T-cell (primary cell): Measurements from ENCODE around the gene MICAL3. TPM values are rescaled to one million over a fixed set of nuclear protein-coding genes. Genes with fewer than 3 reads are reported as not detected.

ENCODE experiments used
- ATAC-seq, 4 experiments: fragments of 200-7000 bp in 3 of 4; fragments of 150-1000 bp in 1 of 4; cut with Tn5 transposase; replicated peaks in 1 of 4; 1 replicate in 3 of 4; 2 replicates in 1 of 4; pipeline ENCODE4 v1.10.0; 2021; ENCODE audit warnings: moderate library complexity in 3 of 4, mild to moderate bottlenecking in 2 of 4, moderate number of reproducible peaks in 1 of 4
- CTCF ChIA-PET, 2 donors: fragments of 300-600 bp; sonication (Branson Sonifier 250); formaldehyde crosslinking; loops; one replicate each; lab custom pipeline; 2022; ENCODE audit warnings: antibody characterized with exemption in 2 of 2; lab: Charles Lee
- POLR2A ChIA-PET, 2 donors: fragments of 300-600 bp; sonication (Branson Sonifier 250); formaldehyde crosslinking; loops; one replicate each; lab custom pipeline; 2022; ENCODE audit warnings: antibody characterized with exemption in 2 of 2; lab: Charles Lee
- DNase-seq, 35 experiments: peaks; one replicate each; pipeline versions ENCODE4 v3.0.0 to v3.0.0-alpha.2; 2013 to 2023
- H3K27ac ChIP-seq: one replicate; pipeline ENCODE4 v1.5.1; 2013; ENCODE audit warnings: low read length
- H3K27me3 ChIP-seq, 2 experiments: replicated peaks in 1 of 2; 1 replicate in 1 of 2; 2 replicates in 1 of 2; pipeline versions ENCODE4 v1.6.1 to v1.7.0; 2013; ENCODE audit warnings: low read length in 1 of 2, mixed read lengths in 1 of 2; ENCODE audit not compliant: control insufficient read depth in 2 of 2, insufficient read depth in 2 of 2; ENCODE audit errors: extremely low read depth in 1 of 2
- H3K36me3 ChIP-seq, 2 donors: 1 replicate in 1 of 2; 2 replicates in 1 of 2; pipeline versions ENCODE4 v1.6.1 to v1.7.0; 2013; ENCODE audit warnings: low read length in 1 of 2; ENCODE audit not compliant: control insufficient read depth in 2 of 2, insufficient read depth in 1 of 2; ENCODE audit errors: extremely low read depth in 1 of 2
- H3K4me1 ChIP-seq, 2 experiments: 1 replicate in 1 of 2; 2 replicates in 1 of 2; pipeline versions ENCODE4 v1.6.1 to v1.7.0; 2013; ENCODE audit warnings: low read length in 2 of 2, mixed read lengths in 1 of 2; ENCODE audit not compliant: insufficient read depth in 2 of 2, control insufficient read depth in 1 of 2; ENCODE audit errors: extremely low read depth in 1 of 2
- H3K4me3 ChIP-seq, 2 donors: 1 replicate in 1 of 2; 2 replicates in 1 of 2; pipeline versions ENCODE4 v1.5.1 to v1.7.0; 2013; ENCODE audit warnings: mild to moderate bottlenecking in 2 of 2, low read length in 1 of 2, moderate library complexity in 1 of 2; ENCODE audit not compliant: control insufficient read depth in 1 of 2; ENCODE audit errors: extremely low read depth in 1 of 2
- H3K9me3 ChIP-seq: 2 replicates; pipeline ENCODE4 v1.7.0; 2013
- H3K27ac Mint-ChIP-seq, 2 donors: one replicate each; pipeline ENCODE4 v1.8.0; 2020 to 2021; ENCODE audit warnings: mild to moderate bottlenecking in 2 of 2, mixed read lengths in 2 of 2
- H3K27me3 Mint-ChIP-seq, 2 donors: one replicate each; pipeline ENCODE4 v1.8.0; 2021 to 2022; ENCODE audit warnings: mixed read lengths in 2 of 2
- H3K36me3 Mint-ChIP-seq: one replicate; pipeline ENCODE4 v1.8.0; 2021; ENCODE audit warnings: mixed read lengths
- H3K4me1 Mint-ChIP-seq, 3 donors: one replicate each; pipeline ENCODE4 v1.8.0; 2020 to 2022; ENCODE audit warnings: mixed read lengths in 3 of 3, mild to moderate bottlenecking in 1 of 3
- H3K4me3 Mint-ChIP-seq, 3 donors: one replicate each; pipeline ENCODE4 v1.8.0; 2020 to 2022; ENCODE audit warnings: mild to moderate bottlenecking in 3 of 3, mixed read lengths in 3 of 3, moderate library complexity in 3 of 3
- H3K9me3 Mint-ChIP-seq, 3 donors: one replicate each; pipeline ENCODE4 v1.8.0; 2020 to 2022; ENCODE audit warnings: mixed read lengths in 3 of 3
- WGBS: methylation state at CpG from one replicate; pipeline ENCODE4 v1.1.5; 2013; ENCODE audit warnings: missing lambda C conversion rate; ENCODE audit not compliant: insufficient coverage; 5-methylcytosine and 5-hydroxymethylcytosine counted together
- total RNA-seq, 35 experiments: library from RNA in 6 of 35; stranded (reverse) in 6 of 35; fragments of 120-200 nt in 1 of 35; gene quantifications; one replicate each; pipeline versions ENCODE4 v1.2.1 to v1.2.4 and lab custom pipeline; 2013 to 2026

MICAL3 gene
- total RNA-seq, 5 donors from 2014 or later (not counting 1 experiment from before 2014, with no cell fraction given): 19.1 to 37.5 (median 22.3) TPM

DNA sequence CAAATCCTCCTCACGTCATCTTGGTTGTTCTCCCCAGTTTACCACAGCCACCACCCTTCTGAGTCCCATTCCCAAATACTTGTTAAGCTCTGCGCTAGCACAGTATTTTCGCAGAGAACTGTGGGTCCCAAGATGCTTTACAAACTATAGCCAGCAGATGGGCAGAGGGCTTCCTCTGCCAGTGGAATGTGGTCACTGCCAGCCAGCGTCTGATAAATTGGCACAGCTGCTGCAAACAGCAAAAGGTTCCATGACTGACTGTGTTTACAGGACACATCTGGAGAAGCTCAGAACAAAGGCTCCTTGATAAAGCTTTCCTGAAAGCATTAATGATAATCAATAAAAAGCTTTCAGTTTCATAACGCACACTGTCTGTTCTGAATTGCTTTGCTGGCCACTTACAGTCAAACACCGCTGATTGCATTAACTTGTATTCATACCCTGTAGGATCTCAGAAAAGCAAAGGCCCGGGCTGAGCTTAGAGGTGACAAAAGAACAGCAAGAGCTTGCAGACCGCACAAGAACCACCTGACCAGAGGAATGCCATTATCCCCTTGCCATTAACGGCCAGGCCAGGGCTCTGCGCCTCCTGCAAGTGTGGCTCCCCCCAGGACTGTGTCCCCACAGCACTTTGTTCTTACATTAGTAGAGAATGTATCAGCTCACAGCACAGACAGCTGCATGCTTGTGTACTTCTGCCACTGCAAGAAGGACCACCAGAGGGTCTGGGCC is 120.6 kb downstream of the MICAL3 start:
- no peak overlapping the region for H3K4me3 ChIP-seq
- H3K36me3 ChIP-seq: peaks cover 0 to 28% of the 10 kb centered on the region in 2 donors
- CTCF ChIA-PET: no interaction called here
- Mint-ChIP-seq H3K9me3 (no peaks in the 10 kb centered on the region), H3K36me3 (peaks cover 49% of the 10 kb centered on the region), H3K27me3 (no peaks in the 10 kb centered on the region), H3K4me3 (no peak overlapping the region), H3K27ac (no peak overlapping the region), H3K4me1 (no peaks in the 10 kb centered on the region)
- POLR2A ChIA-PET: no interaction called here
- ATAC-seq (no peak), DNase-seq (no peak)
- WGBS: 94% methylated on average over 9 of the region's 10 CpGs
- H3K9me3 ChIP-seq: no peaks in the 10 kb centered on the region
- H3K4me1 ChIP-seq: no peaks in the 10 kb centered on the region
- H3K27ac ChIP-seq: no peak overlapping the region
- H3K27me3 ChIP-seq: no peaks in the 10 kb centered on the region

DNA sequence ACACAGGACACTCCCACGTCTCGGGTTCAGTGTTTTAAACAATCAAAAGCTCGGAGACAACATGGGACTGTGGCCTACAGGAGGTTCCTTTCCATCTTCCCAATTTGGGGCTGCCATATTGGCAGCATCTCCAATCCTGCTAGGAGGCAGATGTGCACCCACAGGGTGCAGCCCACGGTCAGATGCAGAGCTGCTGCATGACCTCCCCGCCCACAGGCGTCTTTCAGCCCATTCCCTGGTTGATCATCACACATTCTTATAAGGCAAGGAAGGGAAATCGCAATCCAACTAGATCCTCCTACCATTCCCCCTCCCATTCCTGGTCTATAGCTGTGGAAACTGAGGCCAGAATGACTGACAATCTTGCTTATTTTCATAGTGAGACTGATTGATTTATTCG is 121.4 kb downstream of the MICAL3 start:
- H3K9me3 Mint-ChIP-seq: no peaks in the 10 kb centered on the region
- WGBS: 88% methylated on average over 7 of the region's 8 CpGs
- Histone ChIP-seq H3K27me3 (no peaks in the 10 kb centered on the region), H3K4me3 (no peak overlapping the region), H3K4me1 (no peaks in the 10 kb centered on the region), H3K27ac (no peak overlapping the region), H3K36me3 (peaks cover 0 to 34% of the 10 kb centered on the region in 2 donors), H3K9me3 (no peaks in the 10 kb centered on the region)
- H3K4me3 Mint-ChIP-seq: no peak overlapping the region
- H3K4me1 Mint-ChIP-seq: no peaks in the 10 kb centered on the region
- no peak overlapping the region for H3K27ac Mint-ChIP-seq
- H3K27me3 Mint-ChIP-seq: no peaks in the 10 kb centered on the region
- peaks cover 52% of the 10 kb centered on the region for H3K36me3 Mint-ChIP-seq
- POLR2A ChIA-PET: no interaction called here
- CTCF ChIA-PET: no interaction called here
- DNase-seq (no peak), ATAC-seq (no peak)

- ATAC-seq (no peak), DNase-seq (no peak)
- H3K4me1 ChIP-seq: no peaks in the 10 kb centered on the region
- H3K36me3 ChIP-seq: peaks cover 0 to 36% of the 10 kb centered on the region in 2 donors
- H3K27ac ChIP-seq: no peak overlapping the region
- no peaks in the 10 kb centered on the region for H3K27me3 ChIP-seq
- ChIA-PET POLR2A (no interaction called here), CTCF (no interaction called here)
- whole genome bisulfite sequencing: 96% methylated on average over 5 of the region's 8 CpGs
- H3K36me3 Mint-ChIP-seq: peaks cover 47% of the 10 kb centered on the region
- no peaks in the 10 kb centered on the region for H3K27me3 Mint-ChIP-seq
- H3K9me3 ChIP-seq: no peaks in the 10 kb centered on the region
- no peaks in the 10 kb centered on the region for H3K9me3 Mint-ChIP-seq
- H3K4me3 ChIP-seq: no peak overlapping the region
- H3K4me1 Mint-ChIP-seq: peaks cover 0 to 4% (median 3%) of the 10 kb centered on the region in 3 donors
- H3K4me3 Mint-ChIP-seq: no peak overlapping the region
- H3K27ac Mint-ChIP-seq: no peak overlapping the region
These were observed 126.0 kb downstream of the MICAL3 start for GRCh38 chr22:17898375-17898774.

GRCh38 chr22:17897858-17898257 is 126.5 kb downstream of the MICAL3 start:
- Mint-ChIP-seq H3K9me3 (no peaks in the 10 kb centered on the region), H3K27ac (no peak overlapping the region), H3K4me3 (no peak overlapping the region), H3K4me1 (peaks cover 0 to 4% (median 3%) of the 10 kb centered on the region in 3 donors), H3K36me3 (peaks cover 50% of the 10 kb centered on the region), H3K27me3 (no peaks in the 10 kb centered on the region)
- Histone ChIP-seq H3K27ac (no peak overlapping the region), H3K27me3 (no peaks in the 10 kb centered on the region), H3K4me3 (no peak overlapping the region), H3K4me1 (no peaks in the 10 kb centered on the region), H3K36me3 (peaks cover 0 to 38% of the 10 kb centered on the region in 2 donors), H3K9me3 (no peaks in the 10 kb centered on the region)
- CTCF ChIA-PET: no interaction called here
- 56% methylated on average over 4 of the region's 4 CpGs for WGBS
- POLR2A ChIA-PET: no interaction called here
- DNase-seq: no peak
- ATAC-seq: no peak

- Mint-ChIP-seq H3K4me3 (no peak overlapping the region), H3K9me3 (no peaks in the 10 kb centered on the region), H3K4me1 (peaks cover 0 to 4% (median 3%) of the 10 kb centered on the region in 3 donors), H3K36me3 (peaks cover 50% of the 10 kb centered on the region), H3K27ac (no peak overlapping the region), H3K27me3 (no peaks in the 10 kb centered on the region)
- no peak overlapping the region for H3K4me3 ChIP-seq
- ChIA-PET POLR2A (interaction anchor here in 1 of 2 donors (0.6 kb wide), 1 partner anchor 116 kb away, joined by 8 read pairs; no protein-coding TSS in a partner anchor), CTCF (no interaction called here)
- H3K4me1 ChIP-seq: no peaks in the 10 kb centered on the region
- no peaks in the 10 kb centered on the region for H3K9me3 ChIP-seq
- peaks cover 0 to 38% of the 10 kb centered on the region in 2 donors for H3K36me3 ChIP-seq
- DNase-seq (no peak), ATAC-seq (no peak)
- H3K27me3 ChIP-seq: no peaks in the 10 kb centered on the region
- H3K27ac ChIP-seq: no peak overlapping the region
- WGBS: no CpG with 5 or more reads among the region's 2 CpGs
These were observed 126.9 kb downstream of the MICAL3 start for GRCh38 chr22:17897426-17897825.

GRCh38 chr22:17896586-17896985 is 127.8 kb downstream of the MICAL3 start:
- Histone ChIP-seq H3K4me3 (no peak overlapping the region), H3K4me1 (no peaks in the 10 kb centered on the region), H3K36me3 (peaks cover 0 to 38% of the 10 kb centered on the region in 2 donors), H3K9me3 (no peaks in the 10 kb centered on the region), H3K27ac (no peak overlapping the region), H3K27me3 (no peaks in the 10 kb centered on the region)
- ChIA-PET POLR2A (interaction anchor here in 1 of 2 donors (0.6 kb wide), 1 partner anchor 116 kb away, joined by 8 read pairs; no protein-coding TSS in a partner anchor), CTCF (no interaction called here)
- H3K4me3 Mint-ChIP-seq: no peak overlapping the region
- H3K9me3 Mint-ChIP-seq: no peaks in the 10 kb centered on the region
- peak overlapping the region in 1 of 2 donors; percentile 39 for H3K27ac Mint-ChIP-seq
- peaks cover 48% of the 10 kb centered on the region for H3K36me3 Mint-ChIP-seq
- no peaks in the 10 kb centered on the region for H3K27me3 Mint-ChIP-seq
- ATAC-seq (no peak), DNase-seq (no peak)
- 90% methylated on average over 10 of the region's 14 CpGs for WGBS
- H3K4me1 Mint-ChIP-seq: peaks cover 0 to 4% (median 3%) of the 10 kb centered on the region in 3 donors
